Skeletal muscle satellite cell (primary cell): ENCODE data around the gene TSHZ2.

Experiments used
- H3K27me3 ChIP-seq: 2 replicates; pipeline ENCODE4 v1.7.0; 2013; ENCODE audit warnings: low read length; ENCODE audit not compliant: control insufficient read depth, insufficient read depth
- H3K36me3 ChIP-seq: 2 replicates; pipeline ENCODE4 v1.7.0; 2013; ENCODE audit warnings: mild to moderate bottlenecking, control low read depth, low read length; ENCODE audit not compliant: insufficient read depth
- H3K4me1 ChIP-seq: 2 replicates; pipeline ENCODE4 v1.7.0; 2013; ENCODE audit warnings: low read length; ENCODE audit not compliant: control insufficient read depth, insufficient read depth
- H3K4me2 ChIP-seq: 2 replicates; pipeline ENCODE4 v1.7.0; 2013; ENCODE audit warnings: mild to moderate bottlenecking, low read length
- H3K4me3 ChIP-seq: 2 replicates; pipeline ENCODE4 v1.7.0; 2013; ENCODE audit warnings: low read length
- H3K9ac ChIP-seq: 2 replicates; pipeline ENCODE4 v1.7.0; 2013; ENCODE audit warnings: mild to moderate bottlenecking, low read depth, low read length, moderate library complexity
- H3K9me3 ChIP-seq: replicated peaks from 2 replicates; pipeline ENCODE4 v1.7.0; 2013; ENCODE audit warnings: mild to moderate bottlenecking, control low read depth, low read length

The TSHZ2 gene

DNA sequence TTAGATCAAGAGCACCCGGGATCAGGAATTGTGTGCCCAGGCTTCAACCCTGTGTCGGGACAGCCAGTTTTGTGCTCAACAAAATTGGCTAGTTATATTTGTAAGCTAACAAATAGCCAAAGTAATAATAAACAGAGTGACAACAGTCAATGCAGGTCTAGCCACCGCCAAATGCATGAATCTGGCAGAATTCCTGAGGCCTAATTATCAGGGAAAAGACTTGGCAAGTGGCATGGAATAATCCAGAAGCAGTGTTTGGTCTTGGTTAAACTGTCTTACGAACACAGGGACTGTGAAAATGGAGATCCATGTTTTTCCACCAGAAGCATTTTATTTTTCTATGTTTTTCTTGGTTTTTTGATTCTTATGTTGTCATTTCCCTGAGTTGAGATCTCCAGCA lies 352.7 kb downstream of the TSHZ2 start:
- H3K4me1 ChIP-seq, result no peaks in the 10 kb centered on the region
- no peaks in the 10 kb centered on the region for H3K27me3 ChIP-seq
- H3K9ac ChIP-seq, result no peak overlapping the region
- H3K4me2 ChIP-seq, result no peak overlapping the region
- H3K36me3 ChIP-seq, result no peaks in the 10 kb centered on the region
- no peak overlapping the region for H3K4me3 ChIP-seq
- no peaks in the 10 kb centered on the region for H3K9me3 ChIP-seq

GRCh38 chr20:53328961-53329360 lies 356.8 kb downstream of the TSHZ2 start:
- no peaks in the 10 kb centered on the region for H3K36me3 ChIP-seq
- H3K27me3 ChIP-seq, result no peaks in the 10 kb centered on the region

GRCh38 chr20:53329781-53330180 lies 357.6 kb downstream of the TSHZ2 start:
- Histone ChIP-seq H3K4me2 (no peak overlapping the region), H3K36me3 (no peaks in the 10 kb centered on the region), H3K27me3 (no peaks in the 10 kb centered on the region), H3K4me3 (no peak overlapping the region), H3K9ac (no peak overlapping the region), H3K4me1 (peaks cover 8% of the 10 kb centered on the region), H3K9me3 (no peaks in the 10 kb centered on the region)

More at GRCh38 chr20:53328961-53329360, 356.8 kb downstream of the TSHZ2 start:
- peaks cover 8% of the 10 kb centered on the region for H3K4me1 ChIP-seq
- H3K9ac ChIP-seq, result no peak overlapping the region
- H3K4me2 ChIP-seq, result no peak overlapping the region
- H3K4me3 ChIP-seq, result no peak overlapping the region
- H3K9me3 ChIP-seq, result no peaks in the 10 kb centered on the region

- Histone ChIP-seq H3K9ac (no peak overlapping the region), H3K4me3 (no peak overlapping the region), H3K36me3 (no peaks in the 10 kb centered on the region), H3K4me1 (peaks cover 8% of the 10 kb centered on the region), H3K9me3 (no peaks in the 10 kb centered on the region), H3K4me2 (no peak overlapping the region), H3K27me3 (no peaks in the 10 kb centered on the region)
Measured at GRCh38 chr20:53330601-53331140, 358.5 kb downstream of the TSHZ2 start.

- Histone ChIP-seq H3K4me1 (peaks cover 8% of the 10 kb centered on the region), H3K4me2 (no peak overlapping the region), H3K9ac (no peak overlapping the region), H3K9me3 (no peaks in the 10 kb centered on the region), H3K4me3 (no peak overlapping the region), H3K27me3 (no peaks in the 10 kb centered on the region), H3K36me3 (no peaks in the 10 kb centered on the region)
Measured at GRCh38 chr20:53331151-53331973, 359.2 kb downstream of the TSHZ2 start.

DNA sequence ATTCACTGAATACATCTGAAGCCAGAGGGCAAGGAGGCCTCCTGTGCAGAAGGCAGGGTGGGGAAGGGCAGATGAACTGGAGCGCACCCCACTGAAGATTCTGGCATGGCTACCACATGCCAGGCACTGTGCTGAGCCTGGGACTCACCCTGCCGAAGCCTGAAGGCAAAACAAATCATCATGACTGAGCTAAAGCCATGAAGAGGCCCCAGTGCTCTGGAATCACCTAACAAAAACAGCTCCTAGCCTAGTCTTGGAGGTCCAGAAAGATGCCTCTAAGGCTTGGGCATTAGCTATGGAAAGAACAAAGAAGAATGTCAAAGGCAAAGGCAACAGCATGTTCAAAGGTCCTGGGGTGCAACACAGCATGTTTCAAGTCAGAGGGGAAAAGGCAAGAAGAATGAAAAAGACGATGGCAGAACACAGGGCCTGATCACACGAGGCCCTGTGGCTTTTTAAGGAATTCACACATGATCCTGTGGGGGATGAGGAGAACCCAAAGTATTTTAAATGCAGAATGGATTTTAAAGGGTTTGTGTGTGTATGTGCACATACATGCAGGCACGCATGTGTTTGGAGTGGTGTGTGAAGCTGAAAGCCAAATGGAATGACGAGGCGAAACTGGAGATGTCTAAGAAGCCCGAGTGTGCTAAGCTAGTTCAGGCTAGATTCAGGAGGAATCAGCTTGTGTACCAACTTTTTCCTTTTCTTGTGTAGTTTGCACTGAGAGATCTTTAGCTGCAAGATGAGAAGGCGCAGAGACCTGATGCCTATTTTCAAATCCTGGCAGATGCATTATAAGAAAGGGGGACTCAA lies 360.1 kb downstream of the TSHZ2 start:
- Histone ChIP-seq H3K4me1 (peaks cover 8% of the 10 kb centered on the region), H3K9ac (no peak overlapping the region), H3K9me3 (no peaks in the 10 kb centered on the region), H3K4me2 (no peak overlapping the region), H3K4me3 (no peak overlapping the region), H3K27me3 (no peaks in the 10 kb centered on the region), H3K36me3 (no peaks in the 10 kb centered on the region)

DNA sequence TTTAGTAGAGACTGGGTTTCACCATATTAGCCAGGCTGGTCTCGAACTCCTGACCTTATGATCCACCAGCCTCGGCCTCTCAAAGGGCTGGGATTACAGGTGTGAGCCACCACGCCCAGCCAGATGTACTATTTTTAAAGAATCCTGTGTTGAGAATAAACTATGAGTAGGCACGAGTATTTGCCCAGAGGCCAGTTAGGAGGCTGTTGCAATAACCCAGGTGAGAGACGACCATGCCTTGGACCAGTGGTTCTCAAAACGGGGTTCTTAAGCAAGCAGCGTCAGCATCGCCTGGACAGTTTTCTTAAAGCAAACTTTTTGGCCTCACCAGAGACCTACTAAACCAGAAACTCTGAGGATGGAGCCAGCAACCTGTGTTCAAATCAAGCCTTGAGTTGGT lies 362.7 kb downstream of the TSHZ2 start:
- Histone ChIP-seq H3K27me3 (no peaks in the 10 kb centered on the region), H3K9me3 (no peaks in the 10 kb centered on the region), H3K4me1 (peaks cover 8% of the 10 kb centered on the region), H3K4me2 (no peak overlapping the region), H3K9ac (no peak overlapping the region), H3K36me3 (no peaks in the 10 kb centered on the region), H3K4me3 (no peak overlapping the region)

GRCh38 chr20:53335555-53335954 lies 363.4 kb downstream of the TSHZ2 start:
- peaks cover 8% of the 10 kb centered on the region for H3K4me1 ChIP-seq
- H3K9me3 ChIP-seq, result no peaks in the 10 kb centered on the region
- no peaks in the 10 kb centered on the region for H3K27me3 ChIP-seq
- H3K36me3 ChIP-seq, result no peaks in the 10 kb centered on the region
- H3K9ac ChIP-seq, result no peak overlapping the region
- H3K4me3 ChIP-seq, result no peak overlapping the region
- no peak overlapping the region for H3K4me2 ChIP-seq

DNA sequence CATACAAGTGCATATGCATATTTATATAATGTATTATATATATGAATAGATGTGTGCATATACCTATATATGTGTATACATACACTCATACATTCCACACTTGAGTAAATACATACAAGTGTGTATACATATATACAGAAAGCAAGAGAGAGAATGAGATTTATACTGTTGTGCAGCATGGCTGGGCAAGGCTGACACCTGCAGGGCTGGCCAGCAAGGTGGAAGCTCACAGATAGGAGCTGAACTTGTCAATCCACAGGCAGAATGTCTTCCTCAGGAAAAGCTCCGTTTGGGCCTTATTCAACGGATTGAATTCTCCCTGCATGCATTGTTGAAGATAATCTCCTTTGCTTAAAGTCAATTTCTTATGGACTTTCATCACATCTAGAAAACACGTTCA lies 364.7 kb downstream of the TSHZ2 start:
- Histone ChIP-seq H3K4me3 (no peak overlapping the region), H3K9me3 (no peaks in the 10 kb centered on the region), H3K27me3 (no peaks in the 10 kb centered on the region), H3K36me3 (no peaks in the 10 kb centered on the region), H3K4me1 (peaks cover 2% of the 10 kb centered on the region), H3K9ac (no peak overlapping the region), H3K4me2 (no peak overlapping the region)

GRCh38 chr20:53337390-53338101 lies 365.4 kb downstream of the TSHZ2 start:
- Histone ChIP-seq H3K9ac (no peak overlapping the region), H3K27me3 (no peaks in the 10 kb centered on the region), H3K36me3 (no peaks in the 10 kb centered on the region), H3K4me3 (no peak overlapping the region), H3K4me2 (no peak overlapping the region), H3K4me1 (no peaks in the 10 kb centered on the region), H3K9me3 (no peaks in the 10 kb centered on the region)

DNA sequence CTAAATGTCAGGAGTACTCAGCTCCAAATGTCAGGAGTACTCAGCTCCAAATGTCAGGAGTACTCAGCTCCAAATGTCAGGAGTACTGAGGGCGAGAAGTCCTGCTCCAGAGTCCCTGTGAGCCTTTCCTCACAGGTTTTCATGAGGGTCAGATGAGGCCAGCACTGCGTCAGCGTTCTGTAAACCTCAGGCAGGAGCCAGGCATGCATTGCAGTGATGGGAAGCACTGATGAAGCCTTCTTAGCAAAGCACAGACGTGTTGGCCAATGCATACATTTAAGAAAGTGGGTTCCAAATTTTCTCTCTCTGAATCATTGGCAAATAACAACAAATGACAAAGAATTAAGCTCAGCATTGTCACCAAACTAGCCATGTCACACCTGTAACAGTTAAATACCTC lies 366.6 kb downstream of the TSHZ2 start:
- Histone ChIP-seq H3K4me2 (no peak overlapping the region), H3K9ac (no peak overlapping the region), H3K4me3 (no peak overlapping the region), H3K36me3 (no peaks in the 10 kb centered on the region), H3K4me1 (no peaks in the 10 kb centered on the region), H3K27me3 (no peaks in the 10 kb centered on the region), H3K9me3 (no peaks in the 10 kb centered on the region)
